Measurements from ENCODE around the gene ZNF804B.

GRCh38 chr7:89028319-89028718, 268.8 kb downstream of the ZNF804B start:
- TF ChIP-seq CTCF (conservative IDR thresholded peaks at IDR 0.05; ENCODE audit: low read depth, low read length) = no peak
- no peak for TF ChIP-seq EZH2 (IDR thresholded peaks at IDR 0.05; ENCODE audit: low read length, unreplicated experiment)
